Measurements from ENCODE around the gene ZNF367.
"Not testable (repeated sequence)": the region's sequence is repeated elsewhere in the genome, so short reads cannot be mapped to it uniquely, and the experiment has no call there.

ZNF367 gene

GRCh38 chr9:96379461-96379860 is 38.7 kb downstream of the ZNF367 start:
- Histone ChIP-seq H3K4me1 (ENCODE audit: low read length) (no peaks in the 10 kb centered on the region), H3K4me2 (ENCODE audit: low read length) (no peak overlapping the region), H4K20me1 (ENCODE audit: insufficient read depth, low read length) (no peaks in the 10 kb centered on the region), H3K27ac (ENCODE audit: low read length) (no peak overlapping the region), H3K9ac (ENCODE audit: low read length) (no peak overlapping the region), H3K79me2 (ENCODE audit: low read length) (no peaks in the 10 kb centered on the region), H3K36me3 (replicated peaks; ENCODE audit: low read depth, low read length) (peaks cover 10% of the 10 kb centered on the region), H3K27me3 (ENCODE audit: low read depth, low read length) (no peaks in the 10 kb centered on the region), H2AFZ (ENCODE audit: low read depth, low read length) (no peak overlapping the region), H3K4me3 (ENCODE audit: low read length) (no peak overlapping the region), H3K9me3 (ENCODE audit: insufficient read depth, low read length) (no peaks in the 10 kb centered on the region)
- TF ChIP-seq EZH2phosphoT487 (IDR thresholded peaks at IDR 0.05; ENCODE audit: low read depth) (no peak), CTCF (IDR thresholded peaks at IDR 0.05; ENCODE audit: low read depth, low read length) (no peak)

- Histone ChIP-seq H4K20me1 (ENCODE audit: insufficient read depth, low read length) (no peaks in the 10 kb centered on the region), H3K4me2 (ENCODE audit: low read length) (no peak overlapping the region), H3K9me3 (ENCODE audit: insufficient read depth, low read length) (no peaks in the 10 kb centered on the region), H3K79me2 (ENCODE audit: low read length) (no peaks in the 10 kb centered on the region), H3K27ac (ENCODE audit: low read length) (no peak overlapping the region), H3K9ac (ENCODE audit: low read length) (no peak overlapping the region), H3K36me3 (replicated peaks; ENCODE audit: low read depth, low read length) (peaks cover 4% of the 10 kb centered on the region), H2AFZ (ENCODE audit: low read depth, low read length) (no peak overlapping the region), H3K4me3 (ENCODE audit: low read length) (no peak overlapping the region), H3K4me1 (ENCODE audit: low read length) (no peaks in the 10 kb centered on the region), H3K27me3 (ENCODE audit: low read depth, low read length) (no peaks in the 10 kb centered on the region)
- TF ChIP-seq EZH2phosphoT487 (IDR thresholded peaks at IDR 0.05; ENCODE audit: low read depth) (no peak), CTCF (IDR thresholded peaks at IDR 0.05; ENCODE audit: low read depth, low read length) (no peak)
Measured at GRCh38 chr9:96378187-96378586, 40.0 kb downstream of the ZNF367 start.

GRCh38 chr9:96376891-96377874 is 41.0 kb downstream of the ZNF367 start:
- Histone ChIP-seq H3K27me3 (ENCODE audit: low read depth, low read length) (no peaks in the 10 kb centered on the region), H3K79me2 (ENCODE audit: low read length) (no peaks in the 10 kb centered on the region), H3K4me1 (ENCODE audit: low read length) (no peaks in the 10 kb centered on the region), H3K27ac (ENCODE audit: low read length) (no peak overlapping the region), H3K9me3 (ENCODE audit: insufficient read depth, low read length) (no peaks in the 10 kb centered on the region), H3K4me3 (ENCODE audit: low read length) (no peak overlapping the region), H3K36me3 (replicated peaks; ENCODE audit: low read depth, low read length) (peaks cover 4% of the 10 kb centered on the region), H3K4me2 (ENCODE audit: low read length) (no peak overlapping the region), H2AFZ (ENCODE audit: low read depth, low read length) (no peak overlapping the region), H4K20me1 (ENCODE audit: insufficient read depth, low read length) (no peaks in the 10 kb centered on the region), H3K9ac (ENCODE audit: low read length) (no peak overlapping the region)
- TF ChIP-seq CTCF (IDR thresholded peaks at IDR 0.05; ENCODE audit: low read depth, low read length): no peak
- TF ChIP-seq EZH2phosphoT487 (IDR thresholded peaks at IDR 0.05; ENCODE audit: low read depth): no peak

- not testable (repeated sequence) for H3K4me2 ChIP-seq (ENCODE audit: low read length); H3K4me1 ChIP-seq (ENCODE audit: low read length); H3K36me3 ChIP-seq (replicated peaks; ENCODE audit: low read depth, low read length); H4K20me1 ChIP-seq (ENCODE audit: insufficient read depth, low read length); H3K79me2 ChIP-seq (ENCODE audit: low read length); H3K27me3 ChIP-seq (ENCODE audit: low read depth, low read length); H3K4me3 ChIP-seq (ENCODE audit: low read length); H3K9me3 ChIP-seq (ENCODE audit: insufficient read depth, low read length); H3K27ac ChIP-seq (ENCODE audit: low read length); H2AFZ ChIP-seq (ENCODE audit: low read depth, low read length); H3K9ac ChIP-seq (ENCODE audit: low read length)
Measured at GRCh38 chr9:96375507-96375906, 42.7 kb downstream of the ZNF367 start.
